Osteoblast (primary cell): ENCODE results near the gene UBE2O. TPM values are rescaled to one million over a fixed set of nuclear protein-coding genes. Genes with fewer than 3 reads are reported as not detected.

Source experiments
- DNase-seq: peaks from one replicate; pipeline ENCODE4 v3.0.0; 2011; ENCODE audit warnings: low spot score, mixed read lengths; ENCODE audit not compliant: insufficient read length; ENCODE audit errors: missing footprints
- H2AFZ ChIP-seq: 2 replicates; pipeline ENCODE4 v1.6.0; 2011; ENCODE audit warnings: mild to moderate bottlenecking, low read length
- H3K27ac ChIP-seq: 2 replicates; pipeline ENCODE4 v1.5.1; 2011; ENCODE audit warnings: mild to moderate bottlenecking, low read depth, low read length, moderate library complexity
- H3K27me3 ChIP-seq: 2 replicates; pipeline ENCODE4 v1.6.0; 2012; ENCODE audit warnings: mild to moderate bottlenecking, control low read depth, inconsistent platforms, low read length, moderate library complexity; ENCODE audit not compliant: insufficient read depth
- H3K36me3 ChIP-seq: 2 replicates; pipeline ENCODE4 v1.5.1; 2011; ENCODE audit warnings: mild to moderate bottlenecking, low read length, control low read depth, moderate library complexity; ENCODE audit not compliant: insufficient read depth
- H3K4me1 ChIP-seq: 2 replicates; pipeline ENCODE4 v1.5.1; 2011; ENCODE audit warnings: mild to moderate bottlenecking, low read length, control low read depth, moderate library complexity; ENCODE audit not compliant: insufficient read depth
- H3K4me2 ChIP-seq: 2 replicates; pipeline ENCODE4 v1.6.0; 2011; ENCODE audit warnings: mild to moderate bottlenecking, low read length; ENCODE audit not compliant: insufficient read depth
- H3K4me3 ChIP-seq: fragments of 200-600 bp; sonication (generic); 3 replicates; pipeline ENCODE4 v1.5.1; 2012; ENCODE audit warnings: mild to moderate bottlenecking, low read length, inconsistent platforms; ENCODE audit not compliant: insufficient read depth
- H3K79me2 ChIP-seq: 2 replicates; pipeline ENCODE4 v1.6.0; 2012; ENCODE audit warnings: mild to moderate bottlenecking, low read length, control low read depth, inconsistent platforms; ENCODE audit not compliant: insufficient read depth
- H3K9me3 ChIP-seq: 2 replicates; pipeline ENCODE4 v1.5.1; 2011; ENCODE audit warnings: low read depth, low read length, control low read depth
- H4K20me1 ChIP-seq: 2 replicates; pipeline ENCODE4 v1.6.0; 2012; ENCODE audit warnings: mild to moderate bottlenecking, low read length, control low read depth; ENCODE audit not compliant: insufficient read depth
- CTCF ChIP-seq: IDR thresholded peaks from 2 replicates; pipeline ENCODE4 v1.5.1; 2011; ENCODE audit warnings: mild to moderate bottlenecking, low read depth, low read length, moderate library complexity; ENCODE audit errors: extremely low read depth
- total RNA-seq: library from RNA; depleted of rRNA; stranded (reverse); fragments of >200 nt; gene quantifications from 2 replicates; pipeline ENCODE4 v1.2.3, GENCODE V29; 2012

Gene UBE2O
- total RNA-seq, 1 donor: 19.5 TPM

GRCh38 chr17:76404976-76405563 lies 47.9 kb downstream of the UBE2O start:
- Histone ChIP-seq H3K36me3 (peaks cover 35% of the 10 kb centered on the region), H3K4me3 (no peak overlapping the region), H2AFZ (no peak overlapping the region), H3K4me2 (no peak overlapping the region), H3K27ac (no peak overlapping the region), H3K79me2 (peaks cover 42% of the 10 kb centered on the region), H3K9me3 (no peaks in the 10 kb centered on the region), H3K4me1 (peaks cover 9% of the 10 kb centered on the region), H4K20me1 (peaks cover 49% of the 10 kb centered on the region), H3K27me3 (no peaks in the 10 kb centered on the region)
- peak; percentile 39 for DNase-seq
- TF ChIP-seq CTCF: no peak

GRCh38 chr17:76404256-76404655 lies 48.7 kb downstream of the UBE2O start:
- Histone ChIP-seq H3K27ac (no peak overlapping the region), H3K79me2 (peaks cover 36% of the 10 kb centered on the region), H3K9me3 (no peaks in the 10 kb centered on the region), H3K27me3 (no peaks in the 10 kb centered on the region), H4K20me1 (peaks cover 43% of the 10 kb centered on the region), H2AFZ (no peak overlapping the region), H3K4me3 (no peak overlapping the region), H3K4me1 (peaks cover 9% of the 10 kb centered on the region), H3K36me3 (peaks cover 43% of the 10 kb centered on the region), H3K4me2 (no peak overlapping the region)
- no peak for DNase-seq
- no peak for TF ChIP-seq CTCF

- no peak for DNase-seq
- H3K9me3 ChIP-seq: no peaks in the 10 kb centered on the region
- no peak overlapping the region for H2AFZ ChIP-seq
- peaks cover 25% of the 10 kb centered on the region for H3K79me2 ChIP-seq
- H3K4me2 ChIP-seq: no peak overlapping the region
- H3K4me3 ChIP-seq: no peak overlapping the region
- H4K20me1 ChIP-seq: peaks cover 39% of the 10 kb centered on the region
- H3K36me3 ChIP-seq: peaks cover 57% of the 10 kb centered on the region
- no peak for TF ChIP-seq CTCF
- H3K27ac ChIP-seq: no peak overlapping the region
- peaks cover 9% of the 10 kb centered on the region for H3K4me1 ChIP-seq
- no peaks in the 10 kb centered on the region for H3K27me3 ChIP-seq
These were observed 50.2 kb downstream of the UBE2O start for GRCh38 chr17:76402711-76403110.

GRCh38 chr17:76399175-76400172 lies 53.5 kb downstream of the UBE2O start:
- TF ChIP-seq CTCF: no peak
- Histone ChIP-seq H3K4me3 (no peak overlapping the region), H3K4me2 (no peak overlapping the region), H3K27me3 (no peaks in the 10 kb centered on the region), H2AFZ (no peak overlapping the region), H3K4me1 (no peaks in the 10 kb centered on the region), H3K9me3 (no peaks in the 10 kb centered on the region), H3K27ac (no peak overlapping the region), H3K36me3 (peaks cover 75% of the 10 kb centered on the region), H4K20me1 (peaks cover 15% of the 10 kb centered on the region), H3K79me2 (peaks cover 2% of the 10 kb centered on the region)
- DNase-seq: peak; percentile 84
